GM19438 (cell line): ENCODE measurements around the gene LSR.

Source experiments
- ATAC-seq: cut with Tn5 transposase; IDR thresholded peaks from one replicate; pipeline ENCODE4 v1.9.1; 2021; ENCODE audit warnings: low read depth; ENCODE audit not compliant: unreplicated experiment

The LSR gene

DNA sequence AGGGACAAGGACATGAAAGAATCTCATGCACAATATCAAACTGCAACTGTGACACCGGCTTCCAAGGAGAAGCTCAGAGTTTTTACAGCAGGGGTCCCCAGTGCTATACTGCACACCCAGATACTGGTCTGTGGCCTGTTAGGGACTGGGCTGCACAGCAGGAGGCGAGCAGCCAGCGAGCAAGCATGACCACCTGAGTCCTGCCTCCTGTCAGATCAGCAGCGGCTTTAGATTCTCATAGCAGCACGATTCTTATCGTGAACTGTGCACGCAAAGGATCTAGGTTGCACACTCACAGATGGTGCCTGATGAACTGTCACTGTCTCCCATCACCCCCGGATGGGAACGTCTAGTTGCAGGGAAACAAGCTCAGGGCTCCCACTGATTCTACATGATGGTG lies 67.1 kb downstream of the LSR start:
- ATAC-seq: no peak

DNA sequence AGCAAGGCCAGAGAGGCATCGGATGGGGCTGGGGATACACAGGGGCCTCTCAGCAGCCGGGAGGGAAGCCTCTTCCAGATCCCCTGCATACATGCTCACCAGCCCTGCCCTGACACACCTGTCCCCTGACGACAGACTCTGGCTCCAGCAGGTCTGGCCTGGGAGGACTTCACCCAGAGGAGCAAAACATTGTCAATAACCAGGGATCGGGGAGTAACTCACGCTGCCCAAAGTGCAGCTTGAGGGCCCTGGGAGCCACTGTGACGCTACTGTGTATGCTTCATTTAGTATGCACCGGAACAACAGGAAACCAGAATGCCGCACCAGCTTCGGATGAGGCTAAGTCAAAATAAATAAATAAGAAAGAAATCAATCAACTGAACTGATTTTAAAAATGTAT lies 67.8 kb downstream of the LSR start:
- no peak for ATAC-seq
